HG02623 (cell line): Measurements from ENCODE around the gene ZNF619.

Experiments
- ATAC-seq: cut with Tn5 transposase; IDR thresholded peaks from one replicate; pipeline ENCODE4 v1.9.1; 2021; ENCODE audit warnings: moderate library complexity; ENCODE audit not compliant: unreplicated experiment

ZNF619 gene

GRCh38 chr3:40524568-40525285, 47.8 kb downstream of the ZNF619 start, which contains the start of gene ZNF621:
TSS of gene ZNF621 (plus strand) at chr3:40524960. CDS start at chr3:40525841, 881 bp downstream.
- ATAC-seq: peak; percentile 100

GRCh38 chr3:40528426-40528825, 51.5 kb downstream of the ZNF619 start:
- ATAC-seq: no peak

- ATAC-seq: no peak
These were observed 55.3 kb downstream of the ZNF619 start for GRCh38 chr3:40532252-40532651.

- ATAC-seq: no peak
These were observed 57.4 kb downstream of the ZNF619 start for GRCh38 chr3:40534283-40534682.
